ENCODE data around the gene TMCC2.

The TMCC2 gene

DNA sequence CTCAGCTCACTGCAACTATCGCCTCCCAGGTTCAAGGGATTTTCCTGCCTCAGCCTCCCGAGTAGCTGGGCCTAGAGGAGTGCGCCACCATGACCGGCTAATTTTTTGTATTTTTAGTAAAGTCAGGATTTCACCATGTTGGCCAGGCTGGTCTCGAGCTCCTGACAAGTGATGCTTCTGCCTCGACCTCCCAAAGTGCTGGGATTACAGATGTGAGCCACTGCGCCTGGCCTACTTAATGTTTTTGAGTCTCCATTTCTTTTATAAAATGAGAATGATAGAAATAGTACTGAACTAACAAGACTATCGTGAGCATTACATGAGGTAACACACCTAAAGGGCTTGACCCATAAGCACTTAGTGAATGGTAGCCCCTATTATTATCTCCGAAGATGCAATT, 72.4 kb downstream of the TMCC2 start:
- ChIA-PET POLR2A (no interaction called here), CTCF (interaction anchor here (1.6 to 41.3 kb wide), 4 partner anchors 17 to 30 kb away, joined by 3 to 1591 read pairs (median 14); no protein-coding TSS in a partner anchor)
- TF ChIP-seq, protein P1, sequence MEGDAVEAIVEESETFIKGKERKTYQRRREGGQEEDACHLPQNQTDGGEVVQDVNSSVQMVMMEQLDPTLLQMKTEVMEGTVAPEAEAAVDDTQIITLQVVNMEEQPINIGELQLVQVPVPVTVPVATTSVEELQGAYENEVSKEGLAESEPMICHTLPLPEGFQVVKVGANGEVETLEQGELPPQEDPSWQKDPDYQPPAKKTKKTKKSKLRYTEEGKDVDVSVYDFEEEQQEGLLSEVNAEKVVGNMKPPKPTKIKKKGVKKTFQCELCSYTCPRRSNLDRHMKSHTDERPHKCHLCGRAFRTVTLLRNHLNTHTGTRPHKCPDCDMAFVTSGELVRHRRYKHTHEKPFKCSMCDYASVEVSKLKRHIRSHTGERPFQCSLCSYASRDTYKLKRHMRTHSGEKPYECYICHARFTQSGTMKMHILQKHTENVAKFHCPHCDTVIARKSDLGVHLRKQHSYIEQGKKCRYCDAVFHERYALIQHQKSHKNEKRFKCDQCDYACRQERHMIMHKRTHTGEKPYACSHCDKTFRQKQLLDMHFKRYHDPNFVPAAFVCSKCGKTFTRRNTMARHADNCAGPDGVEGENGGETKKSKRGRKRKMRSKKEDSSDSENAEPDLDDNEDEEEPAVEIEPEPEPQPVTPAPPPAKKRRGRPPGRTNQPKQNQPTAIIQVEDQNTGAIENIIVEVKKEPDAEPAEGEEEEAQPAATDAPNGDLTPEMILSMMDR (IDR thresholded peaks at IDR 0.05; ENCODE audit: control extremely low read depth, extremely low read depth, low read depth, missing control alignments), result no peak

DNA sequence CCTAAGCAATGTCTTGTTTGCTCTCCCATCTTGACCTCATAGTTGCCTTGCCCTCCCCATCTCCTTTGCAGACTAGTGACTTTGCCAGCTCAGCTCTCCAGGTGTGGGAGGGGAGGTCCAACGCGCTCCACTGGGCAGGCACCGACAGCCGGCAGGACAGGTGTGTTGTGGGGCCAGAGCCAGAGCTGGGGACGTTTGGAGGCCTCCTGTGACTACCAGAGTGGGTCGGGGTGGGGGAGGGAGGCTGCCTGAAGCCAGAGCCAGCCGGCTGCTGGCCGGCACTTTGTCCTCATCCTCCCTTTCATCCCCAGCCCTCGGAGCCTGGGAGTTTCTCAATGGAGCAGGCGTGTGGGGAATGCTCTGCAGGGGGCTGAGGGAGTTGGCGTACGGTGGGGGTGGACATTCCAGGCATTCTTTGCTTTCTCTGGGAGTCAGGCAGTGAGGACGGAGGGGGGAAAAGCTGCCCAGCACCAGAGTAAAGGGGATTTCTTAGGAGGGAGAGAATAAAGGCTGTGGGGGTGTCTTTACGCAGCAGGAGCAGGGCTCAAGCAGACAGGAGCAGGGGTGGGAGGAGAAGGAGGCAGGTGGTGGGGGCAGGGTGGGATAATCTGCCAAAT, 73.6 kb downstream of the TMCC2 start:
- ChIA-PET POLR2A (interaction anchor here (0.6 kb wide), 1 partner anchor 13 kb away, joined by 3 read pairs; no protein-coding TSS in a partner anchor), CTCF (interaction anchor here (2.0 to 41.3 kb wide), 3 partner anchors 16 to 31 kb away, joined by 5 to 1591 read pairs (median 23); no protein-coding TSS in a partner anchor)
- TF ChIP-seq, protein P1 (IDR thresholded peaks at IDR 0.05; ENCODE audit: control extremely low read depth, extremely low read depth, low read depth, missing control alignments), result no peak
- no peak for DNase-seq (ENCODE audit: extremely low spot score)

More for the DNA sequence above, 72.4 kb downstream of the TMCC2 start:
- no peak for DNase-seq (ENCODE audit: extremely low spot score)

DNA sequence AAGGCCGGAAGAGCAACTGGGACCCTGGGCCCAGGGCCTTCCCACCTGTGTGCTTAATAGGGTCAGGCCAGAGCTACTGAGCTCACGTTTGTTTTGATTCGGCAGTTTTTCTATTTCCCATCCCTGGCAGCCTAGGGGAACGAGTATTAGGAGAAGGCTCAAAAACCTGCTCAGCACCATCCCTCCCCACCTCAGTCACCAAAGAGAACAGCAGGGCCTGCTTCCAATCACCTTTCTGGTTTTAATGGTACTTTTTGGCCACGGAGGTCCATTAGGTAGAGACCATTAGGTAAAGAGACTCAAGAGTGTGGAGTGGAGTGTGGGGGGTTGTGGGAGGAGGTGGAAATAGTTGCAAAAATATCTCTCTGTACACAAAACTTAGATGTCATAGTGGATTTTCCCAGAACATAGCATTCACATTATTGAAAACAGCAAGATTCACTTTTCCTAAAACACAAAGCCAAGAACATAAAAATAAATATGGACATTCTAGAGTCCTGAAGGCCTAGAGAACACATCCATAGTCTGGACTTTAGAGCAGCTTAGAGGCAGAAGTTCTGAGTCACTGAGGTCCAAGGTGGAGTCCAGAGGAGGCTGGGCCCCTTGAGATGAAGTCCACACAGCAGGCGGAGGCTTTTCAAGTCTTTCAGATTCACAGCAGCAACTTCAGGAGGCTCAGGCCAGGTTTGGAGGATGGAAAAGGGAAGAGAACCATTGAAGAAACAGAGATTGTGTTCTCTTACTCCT, 74.3 kb downstream of the TMCC2 start:
- CTCF ChIA-PET, result interaction anchor here (2.0 to 41.3 kb wide), 3 partner anchors 15 to 32 kb away, joined by 5 to 1591 read pairs (median 23); no protein-coding TSS in a partner anchor
- POLR2A ChIA-PET, result no interaction called here
- no peak for DNase-seq (ENCODE audit: extremely low spot score)
- TF ChIP-seq, protein P1 (IDR thresholded peaks at IDR 0.05; ENCODE audit: control extremely low read depth, extremely low read depth, low read depth, missing control alignments), result no peak

DNA sequence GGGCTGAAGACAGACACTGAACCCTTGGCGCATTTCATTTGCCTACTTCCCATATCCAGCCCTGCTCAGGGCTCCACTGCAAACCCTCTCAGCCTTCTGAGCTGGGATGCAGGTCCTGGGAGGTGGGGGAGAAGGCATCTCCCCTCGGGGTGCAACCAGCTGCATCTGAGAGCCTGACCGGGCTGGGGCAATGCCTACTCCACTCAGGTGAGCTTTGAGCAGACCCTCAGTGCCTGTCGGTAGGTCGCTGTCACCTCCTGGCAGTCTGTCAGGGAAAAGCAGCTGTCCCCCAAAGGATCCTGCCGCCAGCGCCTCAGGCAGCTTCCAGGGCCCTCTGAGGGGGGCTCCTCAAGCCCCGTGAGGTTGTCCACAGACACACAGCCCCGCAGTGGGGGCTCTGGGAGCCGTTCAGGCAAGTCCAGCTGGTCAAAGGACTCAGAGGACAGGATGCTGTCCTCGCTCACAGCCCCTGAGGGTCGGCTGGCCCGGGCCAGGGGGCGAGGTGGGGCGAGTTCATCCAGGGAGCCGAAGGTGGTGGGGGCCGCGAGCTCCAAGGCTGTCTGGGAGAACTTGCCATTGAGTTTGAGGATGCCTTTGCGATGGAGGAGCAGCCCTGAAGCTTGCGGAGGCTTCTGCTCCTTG, 75.6 kb downstream of the TMCC2 start:
- TF ChIP-seq, protein P1 (IDR thresholded peaks at IDR 0.05; ENCODE audit: control extremely low read depth, extremely low read depth, low read depth, missing control alignments), result no peak
- CTCF ChIA-PET, result interaction anchor here (2.4 to 41.3 kb wide), 4 partner anchors 10 to 33 kb away, joined by 13 to 1591 read pairs (median 14); partner anchors contain the start of gene NUAK2

DNA sequence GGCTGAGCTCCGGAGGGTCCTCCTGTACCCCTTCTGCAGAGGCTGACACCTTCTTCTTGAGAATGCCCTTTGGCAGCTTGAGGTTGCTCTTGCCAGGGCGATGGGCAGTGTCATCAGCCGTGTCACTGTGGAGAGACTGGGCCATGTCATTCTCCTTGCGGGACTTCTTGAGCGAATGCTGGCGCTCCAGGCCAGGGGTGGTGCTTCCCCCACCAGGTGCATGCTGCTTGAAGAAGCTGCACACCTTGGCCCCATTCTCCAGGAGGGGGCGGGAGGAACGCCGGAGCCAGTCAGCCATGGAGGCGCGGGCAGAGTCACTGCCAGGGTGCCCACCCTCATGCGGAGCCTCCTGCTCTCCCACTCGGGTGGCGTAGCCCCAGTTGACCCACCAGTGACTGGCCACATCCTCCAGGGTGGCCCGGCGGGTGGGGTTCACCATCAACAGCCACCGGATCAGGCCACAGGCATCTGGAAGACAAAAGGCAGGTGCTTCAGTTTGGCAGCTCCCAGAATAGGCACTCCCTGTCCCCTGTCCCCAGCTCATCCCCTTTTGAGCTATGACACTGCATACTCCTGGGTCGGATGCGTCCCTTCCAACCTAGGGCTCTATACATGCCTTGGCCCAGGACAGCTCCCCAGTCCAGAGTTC, 76.4 kb downstream of the TMCC2 start:
- CTCF ChIA-PET, result interaction anchor here (2.4 to 41.3 kb wide), 5 partner anchors 11 to 34 kb away, joined by 7 to 1591 read pairs (median 13); partner anchors contain the start of gene NUAK2
- TF ChIP-seq, protein P1 (IDR thresholded peaks at IDR 0.05; ENCODE audit: control extremely low read depth, extremely low read depth, low read depth, missing control alignments), result no peak
- DNase-seq (ENCODE audit: extremely low spot score), result no peak
- POLR2A ChIA-PET, result no interaction called here

More for the DNA sequence above, 75.6 kb downstream of the TMCC2 start:
- no peak for DNase-seq (ENCODE audit: extremely low spot score)
- POLR2A ChIA-PET, result no interaction called here

DNA sequence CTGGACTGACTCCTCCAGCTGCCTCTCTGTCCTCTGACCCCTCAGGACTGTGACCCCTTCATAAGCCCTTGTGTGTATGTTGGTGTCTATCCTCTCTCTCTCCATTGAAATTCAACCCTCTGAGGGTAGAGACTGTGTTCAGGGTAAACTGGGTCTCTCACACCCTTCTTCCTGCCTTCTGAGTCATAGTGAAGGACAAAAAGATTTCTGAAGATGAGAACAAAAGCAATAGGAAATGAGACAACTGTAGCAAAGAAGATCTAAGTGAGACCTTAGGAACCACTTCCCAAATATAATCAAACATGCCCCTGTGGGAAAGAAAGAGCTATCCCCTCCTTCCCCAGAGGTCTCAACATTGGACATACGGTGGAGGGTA, 76.9 kb downstream of the TMCC2 start:
- CTCF ChIA-PET, result interaction anchor here (2.4 to 41.3 kb wide), 5 partner anchors 11 to 35 kb away, joined by 7 to 1591 read pairs (median 13); partner anchors contain the start of gene NUAK2
- DNase-seq (ENCODE audit: extremely low spot score), result no peak
- POLR2A ChIA-PET, result no interaction called here
- TF ChIP-seq, protein P1 (IDR thresholded peaks at IDR 0.05; ENCODE audit: control extremely low read depth, extremely low read depth, low read depth, missing control alignments), result no peak

All from GM10248 (cell line).